ENCODE results near the gene GPR15LG.
"Not testable (repeated sequence)": the region's sequence is repeated elsewhere in the genome, so short reads cannot be mapped to it uniquely, and the experiment has no call there.

Gene GPR15LG

DNA sequence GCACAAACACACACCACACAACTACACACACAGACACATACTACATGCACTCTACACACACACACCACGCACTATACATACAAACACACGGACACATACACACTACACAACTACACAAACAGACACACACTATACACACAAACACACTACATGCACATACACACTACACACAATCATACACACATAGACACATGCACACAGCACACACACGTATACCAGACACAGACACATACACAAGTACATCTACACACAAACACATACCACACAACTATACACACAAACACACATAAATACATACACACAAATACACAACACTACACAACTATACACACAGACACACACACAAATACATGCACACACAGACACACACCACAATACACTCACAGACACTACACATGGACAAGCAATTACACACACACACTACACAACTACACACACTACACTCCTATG, 4.6 kb downstream of the GPR15LG start:
- no peak overlapping the region for H3K4me2 ChIP-seq

DNA sequence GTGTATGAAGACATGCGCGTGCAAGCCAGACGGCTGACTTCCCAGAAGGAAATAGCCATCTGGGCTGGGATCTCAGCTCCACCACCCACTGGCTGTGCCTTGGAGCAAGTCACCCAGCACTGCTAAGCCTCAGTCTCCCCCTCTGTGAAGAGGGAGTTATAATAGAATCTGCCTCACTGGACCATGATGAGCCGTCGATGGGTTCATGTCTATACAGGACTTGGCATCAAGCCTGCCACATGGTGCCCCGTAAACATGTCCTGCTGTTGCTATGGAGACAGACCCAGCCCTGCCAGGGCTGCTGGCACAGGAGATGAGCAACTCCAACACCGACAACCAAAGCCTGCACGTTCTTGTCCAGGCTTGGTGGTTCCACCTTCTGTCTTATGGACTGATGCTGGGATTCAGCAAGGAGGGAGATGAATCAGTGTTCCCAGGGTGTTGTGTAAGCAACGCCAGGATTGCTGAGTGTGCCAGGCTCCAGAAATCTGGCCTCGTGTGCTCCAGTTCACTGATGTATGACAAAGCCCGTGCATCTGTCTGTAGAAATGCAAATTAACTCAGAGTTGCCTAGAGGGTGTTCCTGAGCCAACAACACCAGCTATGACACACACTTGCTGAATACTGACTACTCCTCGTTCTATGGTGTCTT, 5.6 kb downstream of the GPR15LG start:
- Histone ChIP-seq H3K4me1 (ENCODE audit: low read depth, poor library complexity, severe bottlenecking) (no peaks in the 10 kb centered on the region), H3K9ac (no peak overlapping the region), H4K20me1 (ENCODE audit: insufficient read depth) (no peaks in the 10 kb centered on the region), H3K27me3 (ENCODE audit: insufficient read depth, low read depth) (no peaks in the 10 kb centered on the region), H3K27ac (no peak overlapping the region), H3K4me2 (no peak overlapping the region), H2AFZ (ENCODE audit: low read depth) (no peak overlapping the region), H3K36me3 (ENCODE audit: insufficient read depth) (no peaks in the 10 kb centered on the region), H3K4me3 (IDR thresholded peaks at IDR 0.05; ENCODE audit: insufficient read depth, low read depth, low read length) (no peak overlapping the region), H3K79me2 (ENCODE audit: insufficient read depth, low read depth) (no peaks in the 10 kb centered on the region)
- TF ChIP-seq, protein P1, sequence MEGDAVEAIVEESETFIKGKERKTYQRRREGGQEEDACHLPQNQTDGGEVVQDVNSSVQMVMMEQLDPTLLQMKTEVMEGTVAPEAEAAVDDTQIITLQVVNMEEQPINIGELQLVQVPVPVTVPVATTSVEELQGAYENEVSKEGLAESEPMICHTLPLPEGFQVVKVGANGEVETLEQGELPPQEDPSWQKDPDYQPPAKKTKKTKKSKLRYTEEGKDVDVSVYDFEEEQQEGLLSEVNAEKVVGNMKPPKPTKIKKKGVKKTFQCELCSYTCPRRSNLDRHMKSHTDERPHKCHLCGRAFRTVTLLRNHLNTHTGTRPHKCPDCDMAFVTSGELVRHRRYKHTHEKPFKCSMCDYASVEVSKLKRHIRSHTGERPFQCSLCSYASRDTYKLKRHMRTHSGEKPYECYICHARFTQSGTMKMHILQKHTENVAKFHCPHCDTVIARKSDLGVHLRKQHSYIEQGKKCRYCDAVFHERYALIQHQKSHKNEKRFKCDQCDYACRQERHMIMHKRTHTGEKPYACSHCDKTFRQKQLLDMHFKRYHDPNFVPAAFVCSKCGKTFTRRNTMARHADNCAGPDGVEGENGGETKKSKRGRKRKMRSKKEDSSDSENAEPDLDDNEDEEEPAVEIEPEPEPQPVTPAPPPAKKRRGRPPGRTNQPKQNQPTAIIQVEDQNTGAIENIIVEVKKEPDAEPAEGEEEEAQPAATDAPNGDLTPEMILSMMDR (conservative IDR thresholded peaks at IDR 0.05; ENCODE audit: low read depth, low read length): no peak

More for the DNA sequence above, 4.6 kb downstream of the GPR15LG start:
- Histone ChIP-seq H3K9ac (no peak overlapping the region), H3K79me2 (ENCODE audit: insufficient read depth, low read depth) (no peaks in the 10 kb centered on the region), H4K20me1 (ENCODE audit: insufficient read depth) (no peaks in the 10 kb centered on the region), H2AFZ (ENCODE audit: low read depth) (no peak overlapping the region), H3K36me3 (ENCODE audit: insufficient read depth) (no peaks in the 10 kb centered on the region), H3K27me3 (ENCODE audit: insufficient read depth, low read depth) (no peaks in the 10 kb centered on the region), H3K27ac (no peak overlapping the region), H3K4me3 (IDR thresholded peaks at IDR 0.05; ENCODE audit: insufficient read depth, low read depth, low read length) (no peak overlapping the region), H3K4me1 (ENCODE audit: low read depth, poor library complexity, severe bottlenecking) (no peaks in the 10 kb centered on the region)
- TF ChIP-seq, protein P1 (conservative IDR thresholded peaks at IDR 0.05; ENCODE audit: low read depth, low read length): no peak

DNA sequence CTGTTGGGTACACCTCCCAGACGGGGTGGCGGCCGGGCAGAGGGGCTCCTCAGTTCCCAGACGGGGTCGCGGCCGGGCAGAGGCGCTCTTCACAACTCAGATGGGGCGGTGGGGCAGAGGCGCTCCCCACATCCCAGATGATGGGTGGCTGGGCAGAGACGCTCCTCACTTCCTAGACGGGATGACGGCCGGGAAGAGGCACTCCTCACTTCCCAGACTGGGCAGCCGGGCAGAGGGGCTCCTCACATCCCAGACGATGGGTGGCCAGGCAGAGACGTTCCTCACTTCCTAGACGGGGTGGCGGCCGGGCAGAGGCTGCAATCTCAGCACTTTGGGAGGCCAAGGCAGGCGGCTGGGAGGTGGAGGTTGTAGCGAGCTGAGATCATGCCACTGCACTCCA, 6.8 kb downstream of the GPR15LG start:
- H3K4me1 ChIP-seq (ENCODE audit: low read depth, poor library complexity, severe bottlenecking); H3K4me2 ChIP-seq; H4K20me1 ChIP-seq (ENCODE audit: insufficient read depth); H3K36me3 ChIP-seq (ENCODE audit: insufficient read depth); H3K79me2 ChIP-seq (ENCODE audit: insufficient read depth, low read depth); H3K4me3 ChIP-seq (IDR thresholded peaks at IDR 0.05; ENCODE audit: insufficient read depth, low read depth, low read length); H2AFZ ChIP-seq (ENCODE audit: low read depth); H3K9ac ChIP-seq; H3K27ac ChIP-seq; H3K27me3 ChIP-seq (ENCODE audit: insufficient read depth, low read depth): not testable (repeated sequence)

DNA sequence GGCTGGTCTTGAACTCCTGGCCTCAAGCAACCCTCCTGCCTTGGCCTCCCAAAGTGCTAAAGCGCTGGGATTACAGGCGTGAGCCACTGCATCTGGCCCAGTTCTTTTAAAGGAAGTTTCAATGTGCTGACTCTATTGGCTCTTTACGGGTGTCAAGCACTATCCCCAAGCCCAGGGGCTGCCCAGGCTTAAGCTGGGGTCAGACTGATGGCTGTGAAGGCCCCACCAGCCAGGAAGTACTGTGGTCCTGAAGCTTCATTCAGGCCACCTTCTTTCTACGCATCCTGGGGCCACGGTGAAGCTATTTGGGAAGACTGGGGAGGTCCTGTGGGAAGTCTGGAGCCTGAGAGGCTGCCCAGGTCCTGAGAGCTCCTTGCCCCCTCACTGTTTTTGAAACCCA, 8.0 kb downstream of the GPR15LG start:
- Histone ChIP-seq H3K36me3 (ENCODE audit: insufficient read depth) (no peaks in the 10 kb centered on the region), H3K27ac (no peak overlapping the region), H3K4me3 (IDR thresholded peaks at IDR 0.05; ENCODE audit: insufficient read depth, low read depth, low read length) (no peak overlapping the region)

DNA sequence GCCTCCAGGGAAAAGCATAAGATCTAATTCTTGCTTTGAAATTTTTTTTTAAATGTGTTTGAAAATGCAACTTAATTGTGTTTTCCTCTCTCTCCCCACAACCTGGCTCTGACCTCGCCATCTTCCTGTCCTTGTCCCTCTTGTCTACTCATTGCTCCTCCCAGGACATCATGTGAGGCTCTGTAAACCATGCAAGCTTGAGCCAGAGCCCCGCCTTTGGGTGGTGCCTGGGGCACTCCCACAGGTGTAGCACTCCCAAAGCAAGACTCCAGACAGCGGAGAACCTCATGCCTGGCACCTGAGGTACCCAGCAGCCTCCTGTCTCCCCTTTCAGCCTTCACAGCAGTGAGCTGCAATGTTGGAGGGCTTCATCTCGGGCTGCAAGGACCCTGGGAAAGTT, 10.9 kb downstream of the GPR15LG start:
- Histone ChIP-seq H3K9ac (no peak overlapping the region), H3K79me2 (ENCODE audit: insufficient read depth, low read depth) (no peaks in the 10 kb centered on the region), H3K36me3 (ENCODE audit: insufficient read depth) (no peaks in the 10 kb centered on the region), H3K27me3 (ENCODE audit: insufficient read depth, low read depth) (no peaks in the 10 kb centered on the region), H3K4me3 (IDR thresholded peaks at IDR 0.05; ENCODE audit: insufficient read depth, low read depth, low read length) (no peak overlapping the region), H3K4me1 (ENCODE audit: low read depth, poor library complexity, severe bottlenecking) (no peaks in the 10 kb centered on the region), H2AFZ (ENCODE audit: low read depth) (no peak overlapping the region), H3K27ac (no peak overlapping the region), H3K4me2 (no peak overlapping the region), H4K20me1 (ENCODE audit: insufficient read depth) (no peaks in the 10 kb centered on the region)
- TF ChIP-seq, protein P1 (conservative IDR thresholded peaks at IDR 0.05; ENCODE audit: low read depth, low read length): no peak

More for the DNA sequence above, 8.0 kb downstream of the GPR15LG start:
- H3K9ac ChIP-seq: no peak overlapping the region
- no peak overlapping the region for H2AFZ ChIP-seq (ENCODE audit: low read depth)
- TF ChIP-seq, protein P1 (conservative IDR thresholded peaks at IDR 0.05; ENCODE audit: low read depth, low read length): no peak
- no peaks in the 10 kb centered on the region for H3K27me3 ChIP-seq (ENCODE audit: insufficient read depth, low read depth)
- no peaks in the 10 kb centered on the region for H3K4me1 ChIP-seq (ENCODE audit: low read depth, poor library complexity, severe bottlenecking)
- H3K79me2 ChIP-seq (ENCODE audit: insufficient read depth, low read depth): no peaks in the 10 kb centered on the region
- H4K20me1 ChIP-seq (ENCODE audit: insufficient read depth): no peaks in the 10 kb centered on the region
- H3K4me2 ChIP-seq: no peak overlapping the region
